ENCODE results near the gene OASL.

The OASL gene

GRCh38 chr12:120991965-120992364 lies 47.1 kb downstream of the OASL start:
- no peak for DNase-seq (ENCODE audit: low read depth)

GRCh38 chr12:120990487-120991055 lies 48.5 kb downstream of the OASL start:
- no peak for DNase-seq (ENCODE audit: low read depth)

GRCh38 chr12:120989687-120990086 lies 49.4 kb downstream of the OASL start:
- DNase-seq (ENCODE audit: low read depth): no peak

GRCh38 chr12:120988658-120989057 lies 50.4 kb downstream of the OASL start:
- DNase-seq (ENCODE audit: low read depth): no peak

- DNase-seq (ENCODE audit: low read depth): no peak
Observed at GRCh38 chr12:120988234-120988633, 50.8 kb downstream of the OASL start.

- no peak for DNase-seq (ENCODE audit: low read depth)
Observed at GRCh38 chr12:120984351-120984898, 54.6 kb downstream of the OASL start.

- no peak for DNase-seq (ENCODE audit: low read depth)
Observed at GRCh38 chr12:120983759-120984158, 55.3 kb downstream of the OASL start.

- DNase-seq (ENCODE audit: low read depth): no peak
Observed at GRCh38 chr12:120982659-120983058, 56.4 kb downstream of the OASL start.

- DNase-seq (ENCODE audit: low read depth): no peak
Observed at GRCh38 chr12:120981407-120981941, 57.6 kb downstream of the OASL start.

- DNase-seq (ENCODE audit: low read depth): no peak
Observed at GRCh38 chr12:120980800-120981368, 58.2 kb downstream of the OASL start.

GRCh38 chr12:120979862-120980696 lies 59.0 kb downstream of the OASL start:
- no peak for DNase-seq (ENCODE audit: low read depth)

GRCh38 chr12:120979220-120979861 lies 59.7 kb downstream of the OASL start:
- DNase-seq (ENCODE audit: low read depth): no peak

- DNase-seq (ENCODE audit: low read depth): no peak
Observed at GRCh38 chr12:120978296-120979219, 60.5 kb downstream of the OASL start, which contains the start of gene HNF1A. Gene HNF1A, plus strand, starts transcription at chr12:120978543. Its CDS starts 226 bp downstream, at chr12:120978769.

GRCh38 chr12:120977531-120978295 lies 61.3 kb downstream of the OASL start:
- no peak for DNase-seq (ENCODE audit: low read depth)

GRCh38 chr12:120972870-120973543 lies 66.0 kb downstream of the OASL start:
- DNase-seq (ENCODE audit: low read depth): no peak

GRCh38 chr12:120971299-120972180 lies 67.5 kb downstream of the OASL start:
- DNase-seq (ENCODE audit: low read depth): no peak

- DNase-seq (ENCODE audit: low read depth): no peak
Observed at GRCh38 chr12:120970310-120970709, 68.7 kb downstream of the OASL start.
